HG03025 (cell line): Measurements from ENCODE around the gene TMPRSS3.

Experiments
- ATAC-seq: cut with Tn5 transposase; IDR thresholded peaks from one replicate; pipeline ENCODE4 v1.9.1; 2021; ENCODE audit warnings: mild to moderate bottlenecking, moderate library complexity; ENCODE audit not compliant: unreplicated experiment, low FRiP score

TMPRSS3 gene

GRCh38 chr21:42356650-42357049, 39.2 kb downstream of the TMPRSS3 start:
- ATAC-seq, result no peak

GRCh38 chr21:42356046-42356445, 39.8 kb downstream of the TMPRSS3 start:
- no peak for ATAC-seq

GRCh38 chr21:42353623-42354022, 42.2 kb downstream of the TMPRSS3 start:
- no peak for ATAC-seq

GRCh38 chr21:42352441-42353095, 43.3 kb downstream of the TMPRSS3 start:
- no peak for ATAC-seq

- no peak for ATAC-seq
Measured at GRCh38 chr21:42351626-42352440, 44.0 kb downstream of the TMPRSS3 start.

GRCh38 chr21:42350927-42351426, 44.9 kb downstream of the TMPRSS3 start, which contains the start of gene TFF2:
TSS of gene TFF2 (minus strand) at chr21:42350994. CDS start at chr21:42350957, 37 bp downstream.
- ATAC-seq, result no peak

- ATAC-seq, result no peak
Measured at GRCh38 chr21:42350318-42350910, 45.4 kb downstream of the TMPRSS3 start.

GRCh38 chr21:42349420-42350317, 46.2 kb downstream of the TMPRSS3 start:
- no peak for ATAC-seq

GRCh38 chr21:42348762-42349161, 47.1 kb downstream of the TMPRSS3 start:
- ATAC-seq, result no peak

- ATAC-seq, result no peak
Measured at GRCh38 chr21:42347601-42348327, 48.1 kb downstream of the TMPRSS3 start.

GRCh38 chr21:42346866-42347600, 48.8 kb downstream of the TMPRSS3 start:
- ATAC-seq, result no peak

GRCh38 chr21:42346441-42346840, 49.4 kb downstream of the TMPRSS3 start:
- no peak for ATAC-seq

GRCh38 chr21:42344631-42345030, 51.2 kb downstream of the TMPRSS3 start:
- no peak for ATAC-seq

- no peak for ATAC-seq
Measured at GRCh38 chr21:42343963-42344510, 51.8 kb downstream of the TMPRSS3 start.

- no peak for ATAC-seq
Measured at GRCh38 chr21:42343556-42343955, 52.3 kb downstream of the TMPRSS3 start.

GRCh38 chr21:42343101-42343500, 52.8 kb downstream of the TMPRSS3 start:
- no peak for ATAC-seq

GRCh38 chr21:42341776-42342542, 53.9 kb downstream of the TMPRSS3 start:
- ATAC-seq, result no peak
